Measurements from ENCODE around the gene ATP10A.

DNA sequence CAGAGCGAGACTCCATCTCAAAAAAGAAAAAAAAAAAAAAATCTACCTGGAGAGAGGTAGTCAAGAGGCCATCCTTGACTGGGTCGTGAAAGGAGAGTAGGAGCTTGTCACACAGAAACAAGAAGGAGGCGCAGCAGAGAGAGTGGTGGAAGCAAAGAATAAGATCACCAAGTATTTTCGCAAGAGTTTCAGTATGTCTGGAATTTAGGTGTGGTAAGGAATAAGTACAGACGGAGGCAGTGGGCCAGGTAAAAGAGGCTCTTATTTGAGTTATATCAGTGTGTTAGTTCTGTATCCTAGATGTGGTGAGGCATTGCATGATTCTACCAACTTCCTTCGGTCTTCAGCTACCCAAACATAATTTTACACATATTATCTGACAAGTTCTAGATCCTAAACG lies 14.6 kb upstream of the ATP10A start:
- no peak for TF ChIP-seq GATA1 (IDR thresholded peaks at IDR 0.05; ENCODE audit: low read depth, low read length)
- TF ChIP-seq POLR2A (IDR thresholded peaks at IDR 0.05; ENCODE audit: low read length): no peak

All from erythroblast (primary cell).